Lung (tissue), 12 donors: ENCODE measurements around the gene IGSF11. TPM values are rescaled to one million over a fixed set of nuclear protein-coding genes. Genes with fewer than 3 reads are reported as not detected.

ENCODE experiments used
- ATAC-seq: fragments of 200-7000 bp; cut with Tn5 transposase; one replicate; pipeline ENCODE4 v1.9.1; 2020; ENCODE audit warnings: moderate number of reproducible peaks; ENCODE audit not compliant: insufficient read depth, low FRiP score
- DNase-seq, 3 donors: peaks; one replicate each; pipeline ENCODE4 v3.0.0-alpha.2; 2013 to 2017
- H3K27ac ChIP-seq, 2 donors: one replicate each; pipeline ENCODE4 v1.5.1; 2013; ENCODE audit warnings: mild to moderate bottlenecking in 2 of 2, moderate library complexity in 2 of 2, control low read depth in 1 of 2, inconsistent platforms in 1 of 2, low read depth in 1 of 2, low read length in 1 of 2
- H3K27me3 ChIP-seq, 3 donors: one replicate each; pipeline ENCODE4 v1.5.1; 2013; ENCODE audit warnings: low read length in 2 of 3; ENCODE audit not compliant: control insufficient read depth in 3 of 3, insufficient read depth in 3 of 3
- H3K36me3 ChIP-seq, 4 donors: one replicate each; pipeline ENCODE4 v1.5.1; 2013; ENCODE audit warnings: low read length in 4 of 4, mild to moderate bottlenecking in 1 of 4, moderate library complexity in 1 of 4; ENCODE audit not compliant: control insufficient read depth in 4 of 4, insufficient read depth in 4 of 4
- H3K4me1 ChIP-seq, 5 donors: one replicate each; pipeline ENCODE4 v1.5.1; 2013; ENCODE audit warnings: low read length in 5 of 5, mild to moderate bottlenecking in 2 of 5, moderate library complexity in 1 of 5; ENCODE audit not compliant: control insufficient read depth in 5 of 5, insufficient read depth in 5 of 5
- H3K4me3 ChIP-seq: one replicate; pipeline ENCODE4 v1.5.1; 2013; ENCODE audit warnings: mild to moderate bottlenecking, control low read depth, moderate library complexity
- H3K9ac ChIP-seq, 2 donors: one replicate each; pipeline ENCODE4 v1.5.1; 2013; ENCODE audit warnings: low read length in 2 of 2, control low read depth in 1 of 2; ENCODE audit not compliant: insufficient read depth in 1 of 2
- H3K9me3 ChIP-seq, 4 donors: one replicate each; pipeline ENCODE4 v1.5.1; 2013; ENCODE audit warnings: low read length in 3 of 4, mild to moderate bottlenecking in 1 of 4, moderate library complexity in 1 of 4; ENCODE audit not compliant: control insufficient read depth in 4 of 4, insufficient read depth in 3 of 4
- WGBS, 2 donors: extraction: QIAGEN DNeasy Blood & Tissue Kit; methylation state at CpG; one replicate each; pipeline ENCODE4 v1.1.7; 2013; 5-methylcytosine and 5-hydroxymethylcytosine counted together
- polyA plus RNA-seq, 2 donors: library from polyadenylated mRNA; stranded (reverse); fragments of 200-250 nt; gene quantifications; one replicate each; pipeline ENCODE4 v1.2.1, GENCODE V29; 2013
- total RNA-seq, 2 donors: library from RNA; depleted of rRNA in 1 of 2; stranded (reverse); fragments of >200 nt in 1 of 2; gene quantifications; one replicate each; pipeline ENCODE4 v1.2.1, GENCODE V29; 2014 to 2021
- TF ChIP-seq, protein P1 (sequence below): IDR thresholded peaks from 2 replicates; pipeline ENCODE4 v1.5.1; 2012; ENCODE audit warnings: mild to moderate bottlenecking; ENCODE audit errors: control extremely low read depth, extremely low read depth
- donor health status: control.
- donor health status: control.
- donor health status: Bipolar disorder and iron deficiency.
- donor health status: healthy.
- donor health status: DM: yes; HTN: yes; CAD: no.

Gene IGSF11
- total and polyA plus RNA-seq, 4 donors = 0.07 to 0.94 (median 0.45) TPM

GRCh38 chr3:118938183-118938961, 96.3 kb downstream of the IGSF11 start:
- Histone ChIP-seq H3K27ac (no peak overlapping the region), H3K36me3 (no peaks in the 10 kb centered on the region), H3K4me1 (peaks cover 0 to 9% (median 0%) of the 10 kb centered on the region in 5 donors), H3K9ac (no peak overlapping the region), H3K4me3 (no peak overlapping the region), H3K27me3 (no peaks in the 10 kb centered on the region), H3K9me3 (no peaks in the 10 kb centered on the region)
- ATAC-seq (no peak), DNase-seq (no peak)
- TF ChIP-seq, protein P1, sequence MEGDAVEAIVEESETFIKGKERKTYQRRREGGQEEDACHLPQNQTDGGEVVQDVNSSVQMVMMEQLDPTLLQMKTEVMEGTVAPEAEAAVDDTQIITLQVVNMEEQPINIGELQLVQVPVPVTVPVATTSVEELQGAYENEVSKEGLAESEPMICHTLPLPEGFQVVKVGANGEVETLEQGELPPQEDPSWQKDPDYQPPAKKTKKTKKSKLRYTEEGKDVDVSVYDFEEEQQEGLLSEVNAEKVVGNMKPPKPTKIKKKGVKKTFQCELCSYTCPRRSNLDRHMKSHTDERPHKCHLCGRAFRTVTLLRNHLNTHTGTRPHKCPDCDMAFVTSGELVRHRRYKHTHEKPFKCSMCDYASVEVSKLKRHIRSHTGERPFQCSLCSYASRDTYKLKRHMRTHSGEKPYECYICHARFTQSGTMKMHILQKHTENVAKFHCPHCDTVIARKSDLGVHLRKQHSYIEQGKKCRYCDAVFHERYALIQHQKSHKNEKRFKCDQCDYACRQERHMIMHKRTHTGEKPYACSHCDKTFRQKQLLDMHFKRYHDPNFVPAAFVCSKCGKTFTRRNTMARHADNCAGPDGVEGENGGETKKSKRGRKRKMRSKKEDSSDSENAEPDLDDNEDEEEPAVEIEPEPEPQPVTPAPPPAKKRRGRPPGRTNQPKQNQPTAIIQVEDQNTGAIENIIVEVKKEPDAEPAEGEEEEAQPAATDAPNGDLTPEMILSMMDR = no peak
- WGBS, 2 donors = 76 to 77% methylated on average over 5 of the region's 5 CpGs

DNA sequence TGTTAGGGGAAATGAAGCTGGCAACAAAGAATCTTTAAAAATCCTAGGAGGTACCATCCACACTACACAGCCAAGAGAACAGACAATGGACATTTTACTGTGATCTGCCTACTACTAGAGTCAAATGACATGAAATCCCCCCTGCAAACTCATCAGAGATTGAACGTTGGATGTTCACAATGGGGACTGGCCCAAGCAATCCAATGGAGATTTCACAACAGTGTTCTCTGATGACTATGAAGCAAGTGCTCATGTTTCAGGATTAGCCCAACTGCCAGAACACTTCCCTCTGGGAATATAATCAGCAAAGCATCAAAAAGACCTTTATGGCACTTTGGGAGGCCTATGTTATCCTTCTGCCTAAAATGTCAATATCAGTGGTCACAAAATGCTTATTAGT, 97.8 kb downstream of the IGSF11 start:
- no peak overlapping the region for H3K27ac ChIP-seq
- DNase-seq (no peak), ATAC-seq (no peak)
- 66 to 79% methylated on average over 1 of the region's 1 CpG for WGBS, 2 donors
- H3K9ac ChIP-seq = no peak overlapping the region
- H3K27me3 ChIP-seq = no peaks in the 10 kb centered on the region
- TF ChIP-seq, protein P1 = no peak
- H3K4me3 ChIP-seq = no peak overlapping the region
- H3K9me3 ChIP-seq = no peaks in the 10 kb centered on the region
- H3K36me3 ChIP-seq = no peaks in the 10 kb centered on the region
- no peaks in the 10 kb centered on the region for H3K4me1 ChIP-seq

DNA sequence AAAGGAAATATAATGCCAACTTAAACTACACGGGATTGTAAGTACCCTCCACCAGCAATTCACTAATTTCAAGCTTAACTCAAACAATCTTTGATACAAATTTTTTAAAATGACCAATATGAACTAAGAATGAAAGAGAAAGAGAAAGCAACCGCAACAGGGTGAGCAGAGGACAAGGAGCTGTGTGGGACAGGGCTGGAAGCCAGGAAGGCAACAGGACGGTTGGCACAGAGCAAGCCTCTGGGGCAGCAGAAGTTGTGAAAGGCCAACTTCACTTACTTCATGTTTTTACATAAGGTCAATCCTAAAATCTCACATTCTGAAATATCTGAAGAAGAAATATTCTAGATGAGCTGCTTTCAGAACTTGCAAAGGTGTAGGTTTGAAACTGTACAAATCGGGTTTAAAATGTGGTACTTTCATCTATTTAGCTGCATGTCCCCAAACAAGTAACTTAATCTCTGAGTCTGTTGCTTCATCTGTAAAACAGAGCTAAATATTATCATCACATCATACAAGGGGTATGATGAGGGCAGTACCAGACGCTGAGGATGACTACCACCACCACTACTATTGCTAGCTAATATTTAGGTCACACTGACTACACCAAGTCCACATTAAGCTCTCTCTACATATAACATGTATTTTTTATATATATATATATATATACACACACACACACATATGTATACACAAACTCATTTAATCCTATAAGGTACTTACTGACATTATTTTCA, 101.7 kb downstream of the IGSF11 start:
- 59 to 80% methylated on average over 5 of the region's 5 CpGs for WGBS, 2 donors
- no peak overlapping the region for H3K4me3 ChIP-seq
- TF ChIP-seq, protein P1 = no peak
- H3K27me3 ChIP-seq = no peaks in the 10 kb centered on the region
- ATAC-seq (no peak), DNase-seq (no peak)
- no peak overlapping the region for H3K27ac ChIP-seq
- H3K36me3 ChIP-seq = peaks cover 0 to 2% (median 0%) of the 10 kb centered on the region in 4 donors
- H3K4me1 ChIP-seq = no peaks in the 10 kb centered on the region
- H3K9ac ChIP-seq = no peak overlapping the region
- no peaks in the 10 kb centered on the region for H3K9me3 ChIP-seq
